HepG2 (cell line): ENCODE data around the gene JAG1. TPM values are rescaled to one million over a fixed set of nuclear protein-coding genes. Genes with fewer than 3 reads are reported as not detected.

Experiments
- ARNTL ChIP-seq: sonication (generic); formaldehyde crosslinking; IDR thresholded peaks from 2 replicates; pipeline ENCODE4 v1.4.0; 2020; ENCODE audit warnings: mild to moderate bottlenecking, missing genetic modification reagents
- GATAD2A ChIP-seq: IDR thresholded peaks from 2 replicates; pipeline ENCODE4 v1.6.1; 2016
- MYPOP ChIP-seq: sonication (generic); formaldehyde crosslinking; IDR thresholded peaks from 2 replicates; pipeline ENCODE4 v1.8.1; 2023; ENCODE audit warnings: mild to moderate bottlenecking, moderate library complexity, missing genetic modification reagents
- NR2F6 ChIP-seq, 2 experiments: IDR thresholded peaks; 2 replicates each; pipeline ENCODE4 v1.6.1; 2016; ENCODE audit warnings: antibody characterized with exemption in 1 of 2, mild to moderate bottlenecking in 1 of 2
- POLR2G ChIP-seq: fragments of 200-400 bp; formaldehyde crosslinking; IDR thresholded peaks from 2 replicates; pipeline ENCODE4 v1.6.1; 2018; ENCODE audit warnings: mild to moderate bottlenecking, low read depth, low read length, moderate library complexity
- SAP130 ChIP-seq: IDR thresholded peaks from 2 replicates; pipeline ENCODE4 v1.6.1; 2016; ENCODE audit warnings: low read depth
- STAG1 ChIP-seq: sonication (generic); formaldehyde crosslinking; IDR thresholded peaks from 2 replicates; pipeline ENCODE4 v1.4.0; 2020; ENCODE audit warnings: missing genetic modification reagents
- ZBTB21 ChIP-seq: sonication (generic); formaldehyde crosslinking; IDR thresholded peaks from 2 replicates; pipeline ENCODE4 v1.4.0; 2020; ENCODE audit warnings: missing genetic modification reagents
- ZNF362 ChIP-seq: sonication (generic); formaldehyde crosslinking; IDR thresholded peaks from 2 replicates; pipeline ENCODE4 v1.4.0; 2020; ENCODE audit warnings: missing genetic modification reagents, mild to moderate bottlenecking, borderline replicate concordance
- ZNF503 ChIP-seq: sonication (generic); formaldehyde crosslinking; IDR thresholded peaks from 2 replicates; pipeline ENCODE4 v1.4.0; 2020; ENCODE audit warnings: missing genetic modification reagents
- ZNF609 ChIP-seq: sonication (generic); formaldehyde crosslinking; IDR thresholded peaks from 2 replicates; pipeline ENCODE4 v1.4.0; 2020; ENCODE audit warnings: mild to moderate bottlenecking, missing genetic modification reagents, borderline replicate concordance
- polyA plus RNA-seq, 8 experiments: library from polyadenylated mRNA; depleted of rRNA in 3 of 8; stranded (reverse) in 7 of 8; unstranded in 1 of 8; fragments of >200 nt; fragmentation: Illumina TruSeq in 4 of 8; extraction: Trizol in 4 of 8; gene quantifications; 2 replicates each; pipeline versions ENCODE4 v1.2.1 to v1.2.3, GENCODE V29; 2011 to 2016; ENCODE audit warnings: low read depth in 4 of 8, missing spikeins in 1 of 8, mixed read lengths in 1 of 8; ENCODE audit not compliant: insufficient read depth in 1 of 8
- total RNA-seq, 5 experiments: library from RNA; depleted of rRNA; stranded (reverse); fragments of >200 nt; fragmentation: Illumina TruSeq; extraction: Trizol; gene quantifications; 2 replicates each; pipeline ENCODE4 v1.2.3, GENCODE V29; 2016; ENCODE audit warnings: low read depth in 1 of 5
- TF ChIP-seq, protein P1 (sequence below), 2 experiments: IDR thresholded peaks; 2 replicates each; pipeline ENCODE4 v1.6.1; 2011 to 2012; ENCODE audit warnings: low read length in 2 of 2, borderline replicate concordance in 1 of 2, low read depth in 1 of 2, mild to moderate bottlenecking in 1 of 2, moderate library complexity in 1 of 2
- TF ChIP-seq, protein P2 (sequence below): sonication (generic); formaldehyde crosslinking; IDR thresholded peaks from 2 replicates; pipeline ENCODE4 v1.8.1; 2023; ENCODE audit warnings: mild to moderate bottlenecking, missing genetic modification reagents

Gene JAG1
- total and polyA plus RNA-seq, 2 of the 13 experiments (the other 11 are each of a cell fraction or from before 2014, with no cell fraction given), result 47.1 to 56.3 TPM

DNA sequence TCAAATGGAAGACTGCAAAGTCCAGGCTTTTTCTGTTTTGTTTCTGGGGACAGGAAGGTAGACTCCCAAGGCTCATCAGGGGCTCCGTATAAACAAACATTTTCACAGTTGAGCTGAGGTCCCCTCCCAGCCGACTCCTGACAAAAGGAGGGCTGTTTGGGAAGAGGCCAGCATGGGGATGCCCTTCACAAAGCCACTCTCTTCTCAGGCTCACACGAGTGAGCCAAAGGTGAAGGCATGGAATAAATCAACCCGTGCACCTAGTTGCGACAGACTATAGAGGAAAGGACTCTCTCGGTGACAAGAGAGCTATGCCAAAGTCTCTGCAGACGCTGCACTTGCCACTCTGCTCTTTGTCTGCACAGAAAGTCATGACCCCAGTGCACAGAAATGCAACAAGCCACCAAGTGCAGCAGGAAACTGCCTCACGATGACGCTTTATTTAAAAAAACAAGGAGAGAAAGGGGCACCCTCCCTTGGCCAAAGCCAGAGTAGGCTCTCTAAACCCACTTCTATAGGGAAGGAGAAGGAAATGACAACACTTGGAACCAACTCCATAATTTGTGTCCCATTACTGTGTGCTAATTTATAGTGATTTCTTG lies 21.0 kb downstream of the JAG1 start (continued):
- peak; percentile 65; the same call in 1 of the 2 replicates for TF ChIP-seq ZNF609 (CRISPR knock-in tag)
- TF ChIP-seq POLR2G, result peak; percentile 61
- TF ChIP-seq ARNTL (CRISPR knock-in tag), result peak; percentile 33; the same call in 1 of the 2 replicates
- TF ChIP-seq, protein P1, sequence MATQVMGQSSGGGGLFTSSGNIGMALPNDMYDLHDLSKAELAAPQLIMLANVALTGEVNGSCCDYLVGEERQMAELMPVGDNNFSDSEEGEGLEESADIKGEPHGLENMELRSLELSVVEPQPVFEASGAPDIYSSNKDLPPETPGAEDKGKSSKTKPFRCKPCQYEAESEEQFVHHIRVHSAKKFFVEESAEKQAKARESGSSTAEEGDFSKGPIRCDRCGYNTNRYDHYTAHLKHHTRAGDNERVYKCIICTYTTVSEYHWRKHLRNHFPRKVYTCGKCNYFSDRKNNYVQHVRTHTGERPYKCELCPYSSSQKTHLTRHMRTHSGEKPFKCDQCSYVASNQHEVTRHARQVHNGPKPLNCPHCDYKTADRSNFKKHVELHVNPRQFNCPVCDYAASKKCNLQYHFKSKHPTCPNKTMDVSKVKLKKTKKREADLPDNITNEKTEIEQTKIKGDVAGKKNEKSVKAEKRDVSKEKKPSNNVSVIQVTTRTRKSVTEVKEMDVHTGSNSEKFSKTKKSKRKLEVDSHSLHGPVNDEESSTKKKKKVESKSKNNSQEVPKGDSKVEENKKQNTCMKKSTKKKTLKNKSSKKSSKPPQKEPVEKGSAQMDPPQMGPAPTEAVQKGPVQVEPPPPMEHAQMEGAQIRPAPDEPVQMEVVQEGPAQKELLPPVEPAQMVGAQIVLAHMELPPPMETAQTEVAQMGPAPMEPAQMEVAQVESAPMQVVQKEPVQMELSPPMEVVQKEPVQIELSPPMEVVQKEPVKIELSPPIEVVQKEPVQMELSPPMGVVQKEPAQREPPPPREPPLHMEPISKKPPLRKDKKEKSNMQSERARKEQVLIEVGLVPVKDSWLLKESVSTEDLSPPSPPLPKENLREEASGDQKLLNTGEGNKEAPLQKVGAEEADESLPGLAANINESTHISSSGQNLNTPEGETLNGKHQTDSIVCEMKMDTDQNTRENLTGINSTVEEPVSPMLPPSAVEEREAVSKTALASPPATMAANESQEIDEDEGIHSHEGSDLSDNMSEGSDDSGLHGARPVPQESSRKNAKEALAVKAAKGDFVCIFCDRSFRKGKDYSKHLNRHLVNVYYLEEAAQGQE (IDR thresholded peaks at IDR 0.05; ENCODE audit: borderline replicate concordance in 1 of 2, low read depth in 1 of 2, low read length in 2 of 2), result peak in 1 of 2 experiments; percentile 40; a peak in 1 of 4 replicates
- TF ChIP-seq NR2F6 (IDR thresholded peaks at IDR 0.05), result peak; percentile 81
- TF ChIP-seq NR2F6 (CRISPR knock-in tag; IDR thresholded peaks at IDR 0.05), result peak; percentile 43; the same call in 1 of the 2 replicates
- 0 out of 2 replicates have a peak, but pooled peaks have one; percentile 22 for TF ChIP-seq ZNF503
- peak; percentile 54; the same call in 1 of the 2 replicates for TF ChIP-seq GATAD2A (CRISPR knock-in tag)
- no peak for TF ChIP-seq ZBTB21 (CRISPR knock-in tag)
- TF ChIP-seq MYPOP (CRISPR knock-in tag), result 0 out of 2 replicates have a peak, but pooled peaks have one; percentile 25
- TF ChIP-seq STAG1 (CRISPR knock-in tag), result peak; percentile 18; the same call in 1 of the 2 replicates
- peak; percentile 68; the same call in 1 of the 2 replicates for TF ChIP-seq ZNF362 (CRISPR knock-in tag)
- TF ChIP-seq SAP130 (CRISPR knock-in tag), result peak; percentile 36; the same call in 1 of the 2 replicates
- TF ChIP-seq, protein P2, sequence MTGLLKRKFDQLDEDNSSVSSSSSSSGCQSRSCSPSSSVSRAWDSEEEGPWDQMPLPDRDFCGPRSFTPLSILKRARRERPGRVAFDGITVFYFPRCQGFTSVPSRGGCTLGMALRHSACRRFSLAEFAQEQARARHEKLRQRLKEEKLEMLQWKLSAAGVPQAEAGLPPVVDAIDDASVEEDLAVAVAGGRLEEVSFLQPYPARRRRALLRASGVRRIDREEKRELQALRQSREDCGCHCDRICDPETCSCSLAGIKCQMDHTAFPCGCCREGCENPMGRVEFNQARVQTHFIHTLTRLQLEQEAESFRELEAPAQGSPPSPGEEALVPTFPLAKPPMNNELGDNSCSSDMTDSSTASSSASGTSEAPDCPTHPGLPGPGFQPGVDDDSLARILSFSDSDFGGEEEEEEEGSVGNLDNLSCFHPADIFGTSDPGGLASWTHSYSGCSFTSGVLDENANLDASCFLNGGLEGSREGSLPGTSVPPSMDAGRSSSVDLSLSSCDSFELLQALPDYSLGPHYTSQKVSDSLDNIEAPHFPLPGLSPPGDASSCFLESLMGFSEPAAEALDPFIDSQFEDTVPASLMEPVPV (CRISPR knock-in tag), result no peak
